ENCODE results near the gene SORCS2.

The SORCS2 gene

GRCh38 chr4:7183161-7183560 lies 9.2 kb upstream of the SORCS2 start:
- DNase-seq, result no peak
- peak; percentile 19 for ATAC-seq (replicated peaks)
- Mint-ChIP-seq H3K4me1 (ENCODE audit: low read depth in 2 of 2) (peaks cover 8% of the 10 kb centered on the region in 2 donors), H3K27me3 (peaks cover 33 to 34% of the 10 kb centered on the region in 2 donors), H3K4me3 (peak overlapping the region in 1 of 2 donors; percentile 38), H3K27ac (no peak overlapping the region), H3K9me3 (peaks cover 3 to 7% of the 10 kb centered on the region in 2 donors), H3K36me3 (ENCODE audit: insufficient read depth) (no peaks in the 10 kb centered on the region)

GRCh38 chr4:7183780-7184460 lies 8.4 kb upstream of the SORCS2 start:
- H3K27ac Mint-ChIP-seq, result no peak overlapping the region
- no peak for DNase-seq
- H3K36me3 Mint-ChIP-seq (ENCODE audit: insufficient read depth), result no peaks in the 10 kb centered on the region
- H3K9me3 Mint-ChIP-seq, result peaks cover 3 to 7% of the 10 kb centered on the region in 2 donors
- ATAC-seq (replicated peaks), result no peak
- H3K4me3 Mint-ChIP-seq, result no peak overlapping the region
- H3K4me1 Mint-ChIP-seq (ENCODE audit: low read depth in 2 of 2), result peaks cover 8% of the 10 kb centered on the region in 2 donors
- peaks cover 40 to 41% of the 10 kb centered on the region in 2 donors for H3K27me3 Mint-ChIP-seq

GRCh38 chr4:7185487-7186030 lies 6.8 kb upstream of the SORCS2 start:
- Mint-ChIP-seq H3K36me3 (ENCODE audit: insufficient read depth) (no peaks in the 10 kb centered on the region), H3K4me1 (ENCODE audit: low read depth in 2 of 2) (peaks cover 8% of the 10 kb centered on the region in 2 donors), H3K9me3 (no peaks in the 10 kb centered on the region), H3K4me3 (no peak overlapping the region), H3K27ac (no peak overlapping the region), H3K27me3 (peaks cover 51% of the 10 kb centered on the region in 2 donors)
- no peak for DNase-seq
- no peak for ATAC-seq (replicated peaks)

- no peak for ATAC-seq (replicated peaks)
- peaks cover 53 to 56% of the 10 kb centered on the region in 2 donors for H3K27me3 Mint-ChIP-seq
- no peak overlapping the region for H3K4me3 Mint-ChIP-seq
- H3K4me1 Mint-ChIP-seq (ENCODE audit: low read depth in 2 of 2), result peaks cover 8% of the 10 kb centered on the region in 2 donors
- H3K36me3 Mint-ChIP-seq (ENCODE audit: insufficient read depth), result no peaks in the 10 kb centered on the region
- no peak for DNase-seq
- no peak overlapping the region for H3K27ac Mint-ChIP-seq
- H3K9me3 Mint-ChIP-seq, result no peaks in the 10 kb centered on the region
Observed at GRCh38 chr4:7186031-7186430, 6.3 kb upstream of the SORCS2 start.

- peaks cover 8% of the 10 kb centered on the region in 2 donors for H3K4me1 Mint-ChIP-seq (ENCODE audit: low read depth in 2 of 2)
- DNase-seq (no peak), ATAC-seq (replicated peaks) (no peak)
- no peak overlapping the region for H3K4me3 Mint-ChIP-seq
- H3K9me3 Mint-ChIP-seq, result no peaks in the 10 kb centered on the region
- peaks cover 53 to 57% of the 10 kb centered on the region in 2 donors for H3K27me3 Mint-ChIP-seq
- no peaks in the 10 kb centered on the region for H3K36me3 Mint-ChIP-seq (ENCODE audit: insufficient read depth)
- H3K27ac Mint-ChIP-seq, result peak overlapping the region in 1 of 2 donors; percentile 1
Observed at GRCh38 chr4:7186516-7187167, 5.7 kb upstream of the SORCS2 start.

- Mint-ChIP-seq H3K9me3 (no peaks in the 10 kb centered on the region), H3K27me3 (peaks cover 53 to 59% of the 10 kb centered on the region in 2 donors), H3K36me3 (ENCODE audit: insufficient read depth) (no peaks in the 10 kb centered on the region), H3K4me1 (ENCODE audit: low read depth in 2 of 2) (peaks cover 8 to 10% of the 10 kb centered on the region in 2 donors), H3K4me3 (no peak overlapping the region), H3K27ac (peak overlapping the region in 1 of 2 donors; percentile 1)
- ATAC-seq (replicated peaks), result no peak
- DNase-seq, result no peak
Observed at GRCh38 chr4:7187168-7187535, 5.2 kb upstream of the SORCS2 start.

- no peaks in the 10 kb centered on the region for H3K9me3 Mint-ChIP-seq
- no peak overlapping the region for H3K4me3 Mint-ChIP-seq
- ATAC-seq (replicated peaks) (no peak), DNase-seq (no peak)
- H3K36me3 Mint-ChIP-seq (ENCODE audit: insufficient read depth), result no peaks in the 10 kb centered on the region
- H3K4me1 Mint-ChIP-seq (ENCODE audit: low read depth in 2 of 2), result peaks cover 8 to 10% of the 10 kb centered on the region in 2 donors
- peaks cover 53 to 59% of the 10 kb centered on the region in 2 donors for H3K27me3 Mint-ChIP-seq
- no peak overlapping the region for H3K27ac Mint-ChIP-seq
Observed at GRCh38 chr4:7187691-7188090, 4.6 kb upstream of the SORCS2 start.

GRCh38 chr4:7189066-7189465 lies 3.3 kb upstream of the SORCS2 start:
- peaks cover 45 to 69% of the 10 kb centered on the region in 2 donors for H3K27me3 Mint-ChIP-seq
- H3K27ac Mint-ChIP-seq, result no peak overlapping the region
- ATAC-seq (replicated peaks), result no peak
- peaks cover 0 to 2% of the 10 kb centered on the region in 2 donors for H3K4me1 Mint-ChIP-seq (ENCODE audit: low read depth in 2 of 2)
- H3K9me3 Mint-ChIP-seq, result no peaks in the 10 kb centered on the region
- H3K36me3 Mint-ChIP-seq (ENCODE audit: insufficient read depth), result no peaks in the 10 kb centered on the region
- H3K4me3 Mint-ChIP-seq, result no peak overlapping the region
- DNase-seq, result no peak

GRCh38 chr4:7189475-7190277 lies 2.7 kb upstream of the SORCS2 start:
- no peaks in the 10 kb centered on the region for H3K9me3 Mint-ChIP-seq

GRCh38 chr4:7190278-7190594 lies 2.1 kb upstream of the SORCS2 start:
- Mint-ChIP-seq H3K4me3 (no peak overlapping the region), H3K27ac (no peak overlapping the region), H3K36me3 (ENCODE audit: insufficient read depth) (no peaks in the 10 kb centered on the region), H3K4me1 (ENCODE audit: low read depth in 2 of 2) (peaks cover 0 to 2% of the 10 kb centered on the region in 2 donors), H3K27me3 (peaks cover 56 to 81% of the 10 kb centered on the region in 2 donors), H3K9me3 (no peaks in the 10 kb centered on the region)
- ATAC-seq (replicated peaks) (no peak), DNase-seq (no peak)

More at GRCh38 chr4:7189475-7190277, 2.7 kb upstream of the SORCS2 start:
- Mint-ChIP-seq H3K27me3 (peaks cover 51 to 75% of the 10 kb centered on the region in 2 donors), H3K4me1 (ENCODE audit: low read depth in 2 of 2) (peaks cover 0 to 2% of the 10 kb centered on the region in 2 donors), H3K36me3 (ENCODE audit: insufficient read depth) (no peaks in the 10 kb centered on the region), H3K27ac (no peak overlapping the region), H3K4me3 (no peak overlapping the region)
- ATAC-seq (replicated peaks), result no peak
- no peak for DNase-seq

- Mint-ChIP-seq H3K4me3 (no peak overlapping the region), H3K27me3 (peaks cover 60 to 87% of the 10 kb centered on the region in 2 donors), H3K27ac (no peak overlapping the region), H3K4me1 (ENCODE audit: low read depth in 2 of 2) (peaks cover 0 to 2% of the 10 kb centered on the region in 2 donors), H3K9me3 (no peaks in the 10 kb centered on the region), H3K36me3 (ENCODE audit: insufficient read depth) (no peaks in the 10 kb centered on the region)
- ATAC-seq (replicated peaks) (no peak), DNase-seq (no peak)
Observed at GRCh38 chr4:7190691-7191545, 1.4 kb upstream of the SORCS2 start.

GRCh38 chr4:7191546-7192251 lies 639 bp upstream of the SORCS2 start:
- ATAC-seq (replicated peaks), result no peak
- no peak for DNase-seq
- Mint-ChIP-seq H3K27ac (no peak overlapping the region), H3K4me3 (peak overlapping the region; percentile 55 to 58), H3K9me3 (no peaks in the 10 kb centered on the region), H3K36me3 (ENCODE audit: insufficient read depth) (no peaks in the 10 kb centered on the region), H3K27me3 (peaks cover 64 to 91% of the 10 kb centered on the region in 2 donors), H3K4me1 (ENCODE audit: low read depth in 2 of 2) (peaks cover 0 to 2% of the 10 kb centered on the region in 2 donors)
